PFSK-1 (cell line): ENCODE results near the gene C1S.

Experiments used
- FOXP2 ChIP-seq: optimal IDR thresholded peaks from 2 replicates; pipeline ENCODE3; 2011; ENCODE audit warnings: borderline replicate concordance, control low read depth, inconsistent platforms; ENCODE audit not compliant: insufficient read depth; ENCODE audit errors: extremely low read length, extremely low read depth
- POLR2AphosphoS5 ChIP-seq: IDR thresholded peaks from 2 replicates; pipeline ENCODE4 v1.6.1; 2012; ENCODE audit warnings: low read depth, mild to moderate bottlenecking, control low read depth, low read length, moderate library complexity
- REST ChIP-seq, 2 experiments: IDR thresholded peaks; 2 replicates each; pipeline versions ENCODE4 v1.6.1 to v1.8.0; 2011 to 2012; ENCODE audit warnings: low read depth in 2 of 2, low read length in 2 of 2, control low read depth in 1 of 2, inconsistent platforms in 1 of 2, mild to moderate bottlenecking in 1 of 2, moderate library complexity in 1 of 2; ENCODE audit not compliant: insufficient read depth in 1 of 2
- SIN3A ChIP-seq: IDR thresholded peaks from 2 replicates; pipeline ENCODE4 v1.6.1; 2012; ENCODE audit warnings: mild to moderate bottlenecking, low read length, moderate library complexity, borderline replicate concordance; ENCODE audit not compliant: insufficient read depth
- TAF1 ChIP-seq: IDR thresholded peaks from 2 replicates; pipeline ENCODE4 v1.6.1; 2012; ENCODE audit warnings: low read length, control low read depth, borderline replicate concordance; ENCODE audit not compliant: insufficient read depth

The C1S gene

GRCh38 chr12:7021956-7022355 is 38.6 kb upstream of the C1S start:
- no peak for TF ChIP-seq REST (IDR thresholded peaks at IDR 0.05; ENCODE audit: insufficient read depth in 1 of 2, low read depth in 2 of 2, low read length in 2 of 2)

GRCh38 chr12:7023114-7023513 is 37.4 kb upstream of the C1S start:
- TF ChIP-seq TAF1 (no peak), FOXP2 (no peak), POLR2AphosphoS5 (no peak), SIN3A (no peak), REST (IDR thresholded peaks at IDR 0.05; ENCODE audit: insufficient read depth in 1 of 2, low read depth in 2 of 2, low read length in 2 of 2) (no peak)

DNA sequence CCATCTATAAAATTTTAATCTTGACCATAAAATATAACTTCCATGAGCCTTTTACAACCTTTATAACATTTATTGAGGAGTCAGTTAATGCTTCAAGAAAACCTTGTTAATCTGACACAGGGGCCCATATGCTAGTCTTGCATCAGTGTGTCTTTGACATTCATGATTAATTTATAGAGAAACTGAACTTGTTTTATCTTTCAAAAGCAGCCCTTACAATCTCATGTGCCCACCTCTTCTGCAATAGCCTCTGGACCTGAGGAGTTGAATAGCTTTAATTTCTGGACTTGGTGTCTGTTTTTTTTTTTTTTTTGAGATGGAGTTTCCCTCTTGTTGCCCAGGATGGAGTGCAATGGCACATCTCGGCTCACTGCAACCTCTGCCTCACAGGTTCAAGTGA is 33.7 kb upstream of the C1S start:
- TF ChIP-seq FOXP2 (no peak), SIN3A (no peak), POLR2AphosphoS5 (no peak), TAF1 (no peak), REST (IDR thresholded peaks at IDR 0.05; ENCODE audit: insufficient read depth in 1 of 2, low read depth in 2 of 2, low read length in 2 of 2) (no peak)

DNA sequence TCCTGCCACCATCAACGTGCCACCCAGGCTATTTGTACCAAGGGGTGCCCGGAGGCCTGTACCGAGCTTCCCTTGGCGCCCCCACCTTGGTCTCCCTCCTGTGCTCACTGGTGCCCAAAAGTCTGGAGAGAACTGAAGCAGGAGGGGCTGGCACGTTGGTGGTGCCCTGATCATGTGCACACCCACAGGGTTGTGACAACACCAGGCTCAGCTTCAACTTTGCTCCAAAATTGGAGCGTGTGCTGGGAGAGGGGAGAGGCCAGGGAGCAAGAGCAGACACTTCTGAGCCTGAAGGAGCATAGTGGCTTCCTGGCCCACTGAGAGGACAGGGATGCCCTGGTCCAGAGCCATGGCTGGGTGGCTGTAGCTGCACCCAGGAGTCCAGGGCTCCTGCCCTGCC is 29.2 kb upstream of the C1S start:
- TF ChIP-seq TAF1 (no peak), SIN3A (no peak), REST (IDR thresholded peaks at IDR 0.05; ENCODE audit: insufficient read depth in 1 of 2, low read depth in 2 of 2, low read length in 2 of 2) (no peak), POLR2AphosphoS5 (no peak), FOXP2 (no peak)

DNA sequence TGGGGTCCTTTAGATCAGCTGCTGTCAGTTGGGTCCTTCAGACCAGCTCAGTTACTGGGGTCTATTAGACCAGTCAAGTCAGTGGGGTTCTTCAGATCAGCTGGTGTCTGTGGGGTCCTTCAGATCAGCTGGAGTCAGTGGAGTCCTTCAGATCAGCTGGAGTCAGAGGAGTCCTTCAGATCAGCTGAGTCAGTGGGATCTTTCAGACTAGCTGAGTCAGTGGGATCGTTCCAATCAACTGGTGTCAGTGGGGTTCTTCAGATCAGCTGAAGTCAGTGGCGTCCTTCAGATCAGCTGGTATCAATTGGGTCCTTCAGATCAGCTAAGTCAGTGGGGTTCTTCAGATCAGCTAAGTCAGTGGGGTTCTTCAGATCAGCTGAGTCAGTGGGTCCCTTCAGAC is 27.5 kb upstream of the C1S start:
- TF ChIP-seq POLR2AphosphoS5 (no peak), FOXP2 (no peak), SIN3A (no peak), REST (IDR thresholded peaks at IDR 0.05; ENCODE audit: insufficient read depth in 1 of 2, low read depth in 2 of 2, low read length in 2 of 2) (no peak), TAF1 (no peak)
